Measurements from ENCODE around the gene MSS51.

- TF ChIP-seq POLR2AphosphoS5 (IDR thresholded peaks at IDR 0.05) (no peak), CTCF (IDR thresholded peaks at IDR 0.05) (no peak), POLR2A (IDR thresholded peaks at IDR 0.05) (no peak)
Measured at GRCh38 chr10:73432646-73433537, 469 bp downstream of the MSS51 start.

Measured in transverse colon (tissue), 4 donors.